IPS-20b (cell line): Measurements from ENCODE around the gene CNRIP1.

Source experiments
- H3K27ac ChIP-seq: one replicate; pipeline ENCODE4 v1.5.1; 2013; ENCODE audit warnings: low read length
- H3K27me3 ChIP-seq: 2 replicates; pipeline ENCODE4 v1.6.1; 2013; ENCODE audit warnings: mild to moderate bottlenecking, low read length, inconsistent platforms; ENCODE audit not compliant: insufficient read depth
- H3K36me3 ChIP-seq: 2 replicates; pipeline ENCODE4 v1.6.1; 2013; ENCODE audit warnings: low read depth, mild to moderate bottlenecking, inconsistent platforms, low read length, moderate library complexity; ENCODE audit not compliant: insufficient read depth
- H3K4me1 ChIP-seq: 2 replicates; pipeline ENCODE4 v1.6.1; 2013; ENCODE audit warnings: mild to moderate bottlenecking, control low read depth, inconsistent platforms, low read length, moderate library complexity; ENCODE audit not compliant: insufficient read depth
- H3K4me3 ChIP-seq: 2 replicates; pipeline ENCODE4 v1.5.1; 2013; ENCODE audit warnings: mild to moderate bottlenecking, low read length, inconsistent platforms
- H3K9ac ChIP-seq: 2 replicates; pipeline ENCODE4 v1.6.1; 2013; ENCODE audit warnings: low read depth, mild to moderate bottlenecking, inconsistent platforms, low read length, moderate library complexity
- H3K9me3 ChIP-seq: 2 replicates; pipeline ENCODE4 v1.6.1; 2013; ENCODE audit warnings: mild to moderate bottlenecking, low read depth, low read length, inconsistent platforms; ENCODE audit not compliant: insufficient read depth

The CNRIP1 gene

DNA sequence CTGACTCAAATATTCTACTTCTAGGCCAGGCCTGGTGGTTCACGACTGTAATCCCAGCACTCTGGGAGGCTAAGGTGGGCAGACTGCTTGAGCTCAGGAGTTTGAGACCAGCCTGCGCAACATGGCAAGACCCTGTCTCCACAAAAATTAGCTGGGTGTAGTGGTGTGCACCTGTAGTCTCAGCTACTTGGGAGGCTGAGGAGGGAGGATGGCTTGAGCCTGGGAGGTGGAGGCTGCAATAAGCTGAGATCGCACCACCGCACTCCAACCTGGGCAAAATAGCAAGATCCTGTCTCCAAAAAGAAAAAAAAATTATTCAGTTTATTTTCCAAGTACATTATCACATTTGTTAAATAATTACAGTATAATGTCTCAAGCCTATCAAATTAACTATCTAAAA, 74.7 kb downstream of the CNRIP1 start:
- Histone ChIP-seq H3K36me3 (no peaks in the 10 kb centered on the region; the same call in 1 of the 2 replicates), H3K27ac (no peak overlapping the region), H3K27me3 (no peaks in the 10 kb centered on the region), H3K4me1 (peaks cover 22% of the 10 kb centered on the region), H3K4me3 (no peak overlapping the region), H3K9ac (no peak overlapping the region), H3K9me3 (no peaks in the 10 kb centered on the region)

DNA sequence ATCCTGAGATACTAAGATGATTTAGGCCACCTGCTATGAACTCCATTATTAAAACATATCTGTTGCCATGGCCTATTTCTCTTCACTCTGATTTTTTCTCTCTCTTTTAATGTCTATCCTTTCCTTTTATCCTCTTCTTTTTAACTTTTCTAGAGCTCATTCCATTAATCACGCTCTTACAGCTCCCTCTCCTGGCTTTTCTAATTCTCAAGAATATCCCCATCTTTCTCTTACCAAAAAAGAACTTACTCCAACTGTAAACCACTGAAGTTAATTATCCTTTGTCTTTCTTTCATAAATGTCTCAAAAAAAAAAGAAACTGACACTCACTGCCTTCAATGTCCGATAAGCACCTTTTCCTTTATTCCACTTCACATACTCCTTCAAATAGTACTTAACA, 75.3 kb downstream of the CNRIP1 start:
- Histone ChIP-seq H3K4me1 (peaks cover 23% of the 10 kb centered on the region), H3K9me3 (no peaks in the 10 kb centered on the region), H3K27me3 (no peaks in the 10 kb centered on the region), H3K4me3 (no peak overlapping the region), H3K27ac (no peak overlapping the region), H3K36me3 (no peaks in the 10 kb centered on the region; the same call in 1 of the 2 replicates), H3K9ac (no peak overlapping the region)
